Endothelial cell of umbilical vein (primary cell): ENCODE data around the gene ZNF670. TPM values are rescaled to one million over a fixed set of nuclear protein-coding genes. Genes with fewer than 3 reads are reported as not detected.
"Not testable (repeated sequence)": the region's sequence is repeated elsewhere in the genome, so short reads cannot be mapped to it uniquely, and the experiment has no call there.

Experiments used
- Bru-seq: library from RNA; stranded (reverse); fragments of 400-500 nt; gene quantifications from one replicate; lab custom pipeline; 2021; lab: Mats Ljungman, UMichigan
- BruChase-seq, 2 experiments: library from RNA; stranded (reverse); fragments of 400-500 nt; gene quantifications; one replicate each; lab custom pipeline; 2021; lab: Mats Ljungman, UMichigan
- BruUV-seq: library from RNA; stranded (reverse); fragments of 400-500 nt; replicated peaks from 2 replicates; lab custom pipeline; 2021; lab: Mats Ljungman, UMichigan
- CTCF ChIA-PET: fragments of 300-600, 350-600 bp; sonication (Branson Sonifier 250); formaldehyde crosslinking; loops from one replicate; lab custom pipeline; 2021; ENCODE audit warnings: antibody characterized with exemption, inconsistent platforms; lab: Charles Lee
- POLR2A ChIA-PET: fragments of 300-600, 350-600 bp; sonication (Branson Sonifier 250); formaldehyde crosslinking; loops from one replicate; lab custom pipeline; 2021; ENCODE audit warnings: antibody characterized with exemption, inconsistent platforms; lab: Charles Lee
- DNase-seq: peaks from one replicate; pipeline ENCODE4 v3.0.0-alpha.2; 2011; ENCODE audit warnings: low read depth, low spot score
- FAIRE-seq: peaks from 2 replicates; lab custom pipeline; 2011; peaks lifted over from hg19 to GRCh38; lab: Jason Lieb, UNC
- H2AFZ ChIP-seq: 2 replicates; pipeline ENCODE4 v1.6.0; 2012; ENCODE audit warnings: low read depth, low read length, control low read depth, inconsistent platforms
- H3K27ac ChIP-seq: 2 replicates; pipeline ENCODE4 v1.5.1; 2011; ENCODE audit warnings: low read depth, mild to moderate bottlenecking, control low read depth, low read length, moderate library complexity; ENCODE audit not compliant: insufficient read depth
- H3K27me3 ChIP-seq, 2 experiments: 2 replicates each; pipeline versions ENCODE4 v1.6.0 to v1.6.1; 2011; ENCODE audit warnings: low read length in 2 of 2, mixed read lengths in 1 of 2; ENCODE audit not compliant: control insufficient read depth in 2 of 2, insufficient read depth in 2 of 2
- H3K36me3 ChIP-seq, 2 experiments: 2 replicates in 1 of 2; 3 replicates in 1 of 2; pipeline ENCODE4 v1.5.1; 2011; ENCODE audit warnings: low read length in 2 of 2, mild to moderate bottlenecking in 1 of 2, moderate library complexity in 1 of 2; ENCODE audit not compliant: control insufficient read depth in 2 of 2, insufficient read depth in 2 of 2; ENCODE audit errors: extremely low read depth in 1 of 2
- H3K4me1 ChIP-seq: 3 replicates; pipeline ENCODE4 v1.5.1; 2011; ENCODE audit warnings: mild to moderate bottlenecking, low read length; ENCODE audit not compliant: control insufficient read depth, insufficient read depth; ENCODE audit errors: extremely low read depth
- H3K4me2 ChIP-seq: 2 replicates; pipeline ENCODE4 v1.6.1; 2011; ENCODE audit warnings: low read length, control low read depth, mixed read lengths; ENCODE audit not compliant: insufficient read depth
- H3K4me3 ChIP-seq, 3 experiments: fragments of 200-600 bp in 1 of 3; sonication (generic), shearing (Covaris generic) in 1 of 3; replicated peaks in 1 of 3; 2 replicates each; pipeline ENCODE4 v1.5.1; 2011 to 2016; ENCODE audit warnings: control low read depth in 3 of 3, low read length in 3 of 3, mild to moderate bottlenecking in 2 of 3, inconsistent platforms in 1 of 3, low read depth in 1 of 3, moderate library complexity in 1 of 3; ENCODE audit not compliant: insufficient read depth in 1 of 3
- H3K79me2 ChIP-seq: 2 replicates; pipeline ENCODE4 v1.6.0; 2012; ENCODE audit warnings: low read length, inconsistent platforms; ENCODE audit not compliant: control insufficient read depth, insufficient read depth
- H3K9ac ChIP-seq: replicated peaks from 2 replicates; pipeline ENCODE3; 2011; ENCODE audit warnings: low read length, control low read depth; ENCODE audit not compliant: insufficient read depth; ENCODE audit errors: extremely low read depth
- H3K9me1 ChIP-seq: replicated peaks from 3 replicates; pipeline ENCODE4 v1.6.0; 2011; ENCODE audit warnings: mild to moderate bottlenecking, low read length; ENCODE audit not compliant: control insufficient read depth, insufficient read depth; ENCODE audit errors: extremely low read depth
- H3K9me3 ChIP-seq: replicated peaks from 2 replicates; pipeline ENCODE4 v1.5.1; 2012; ENCODE audit warnings: low read length, inconsistent platforms; ENCODE audit not compliant: control insufficient read depth, insufficient read depth
- H4K20me1 ChIP-seq: replicated peaks from 2 replicates; pipeline ENCODE3; 2011; ENCODE audit warnings: mild to moderate bottlenecking, low read length; ENCODE audit not compliant: control insufficient read depth, insufficient read depth; ENCODE audit errors: extremely low read depth
- EZH2 ChIP-seq: IDR thresholded peaks from 2 replicates; pipeline ENCODE4 v1.6.1; 2012; ENCODE audit warnings: borderline replicate concordance, low read depth, mild to moderate bottlenecking, moderate library complexity, low read length, inconsistent platforms; ENCODE audit not compliant: severe bottlenecking
- FOS ChIP-seq: IDR thresholded peaks from 2 replicates; pipeline ENCODE4 v1.6.1; 2011; ENCODE audit warnings: mild to moderate bottlenecking, low read length, moderate library complexity, borderline replicate concordance; ENCODE audit not compliant: insufficient read depth
- GATA2 ChIP-seq: IDR thresholded peaks from 2 replicates; pipeline ENCODE4 v1.7.0; 2011; ENCODE audit warnings: low read depth, mild to moderate bottlenecking, moderate library complexity, mixed read lengths, low read length; ENCODE audit not compliant: insufficient read length, insufficient read depth
- JUN ChIP-seq: IDR thresholded peaks from 2 replicates; pipeline ENCODE4 v1.6.1; 2011; ENCODE audit warnings: borderline replicate concordance, low read depth; ENCODE audit not compliant: insufficient read length, insufficient read depth
- MYC ChIP-seq: IDR thresholded peaks from one replicate; pipeline ENCODE4 v1.6.1; 2011; ENCODE audit warnings: mild to moderate bottlenecking, low read depth, low read length
- POLR2A ChIP-seq: IDR thresholded peaks from 2 replicates; pipeline ENCODE4 v1.6.1; 2012; ENCODE audit warnings: low read depth, mild to moderate bottlenecking, control low read depth, low read length
- POLR2AphosphoS5 ChIP-seq: IDR thresholded peaks from 2 replicates; pipeline ENCODE4 v1.6.1; 2012; ENCODE audit warnings: low read depth, mild to moderate bottlenecking, control low read depth, low read length, moderate library complexity; ENCODE audit not compliant: insufficient read depth
- dilution Hi-C: fragments of 300-500 bp; cut with MboI; formaldehyde crosslinking; loops from one replicate; pipeline ENCODE4 v1.15.0; 2019; ENCODE audit warnings: low sequenced_read_pairs; ENCODE audit not compliant: extremely low pct_ligation_motif_present
- intact Hi-C: fragments of 100-400 bp; cut with micrococcal nuclease; formaldehyde crosslinking; loops from one replicate; pipeline ENCODE4 v1.10.0; 2022
- long read RNA-seq: library from polyadenylated mRNA; stranded (forward); transcript quantifications from one replicate; pipeline ENCODE4 v2.0.0, GENCODE V29; 2021
- polyA minus RNA-seq, 3 experiments: library from RNA; depleted of rRNA, polyadenylated mRNA; stranded (reverse); fragments of >200 nt; gene quantifications; 1 replicate in 1 of 3; 2 replicates in 2 of 3; pipeline ENCODE4 v1.2.3, GENCODE V29; 2011
- polyA plus RNA-seq, 4 experiments: library from polyadenylated mRNA; depleted of rRNA in 3 of 4; stranded (reverse) in 3 of 4; unstranded in 1 of 4; fragments of >200 nt; gene quantifications; 2 replicates each; pipeline versions ENCODE4 v1.2.1 to v1.2.3, GENCODE V29; 2011 to 2012; ENCODE audit warnings: missing spikeins in 1 of 4
- total RNA-seq: library from RNA; stranded (reverse); gene quantifications from 2 replicates; pipeline ENCODE4 v1.2.3, GENCODE V29; 2021
- TF ChIP-seq, protein P1 (sequence below), 2 donors: IDR thresholded peaks; 1 replicate in 1 of 2; 2 replicates in 1 of 2; pipeline ENCODE4 v1.5.1; 2011; ENCODE audit warnings: low read length in 2 of 2, mild to moderate bottlenecking in 2 of 2, moderate library complexity in 2 of 2, control low read depth in 1 of 2, inconsistent platforms in 1 of 2, low read depth in 1 of 2; ENCODE audit not compliant: insufficient read depth in 1 of 2; ENCODE audit errors: extremely low read depth in 1 of 2

Gene ZNF670
- total RNA-seq (5.1 and 5.2 TPM in 2 replicates), polyA plus RNA-seq (0.72 and 1.3 TPM in 2 replicates), polyA minus RNA-seq (1.2 and 2.4 TPM in 2 replicates), Bru-seq, nascent RNA (percentile 77 among the genes with signal in this experiment), BruChase-seq, experiment 1, labeled RNA remaining after a 6-hour chase (percentile 62 among the genes with signal in this experiment), BruChase-seq, experiment 2, labeled RNA remaining after a 2-hour chase (percentile 84 among the genes with signal in this experiment)
- polyA plus RNA-seq (2011; cell fraction: cytosol; rRNA removed): 2.4 and 2.5 TPM in 2 replicates
- 1.9 and 2.2 TPM in 2 replicates for polyA plus RNA-seq (2011; cell fraction: nucleus; rRNA removed)
- 1.9 and 3.8 TPM in 2 replicates for polyA plus RNA-seq (2012)
- 1.5 TPM for polyA minus RNA-seq (2011; cell fraction: cytosol; rRNA and poly(A)+ RNA removed)
- polyA minus RNA-seq (2011; cell fraction: nucleus; rRNA and poly(A)+ RNA removed): 2.5 and 2.7 TPM in 2 replicates
- long read RNA-seq, transcript ZNF670-201 (4 exons, 1,994 nt): major isoform, 16 of 19 reads
- long read RNA-seq, partial matches to known transcripts: 3 of 19 reads
- long read RNA-seq, other reads (novel, unspliced or antisense): 0 of 19 reads

DNA sequence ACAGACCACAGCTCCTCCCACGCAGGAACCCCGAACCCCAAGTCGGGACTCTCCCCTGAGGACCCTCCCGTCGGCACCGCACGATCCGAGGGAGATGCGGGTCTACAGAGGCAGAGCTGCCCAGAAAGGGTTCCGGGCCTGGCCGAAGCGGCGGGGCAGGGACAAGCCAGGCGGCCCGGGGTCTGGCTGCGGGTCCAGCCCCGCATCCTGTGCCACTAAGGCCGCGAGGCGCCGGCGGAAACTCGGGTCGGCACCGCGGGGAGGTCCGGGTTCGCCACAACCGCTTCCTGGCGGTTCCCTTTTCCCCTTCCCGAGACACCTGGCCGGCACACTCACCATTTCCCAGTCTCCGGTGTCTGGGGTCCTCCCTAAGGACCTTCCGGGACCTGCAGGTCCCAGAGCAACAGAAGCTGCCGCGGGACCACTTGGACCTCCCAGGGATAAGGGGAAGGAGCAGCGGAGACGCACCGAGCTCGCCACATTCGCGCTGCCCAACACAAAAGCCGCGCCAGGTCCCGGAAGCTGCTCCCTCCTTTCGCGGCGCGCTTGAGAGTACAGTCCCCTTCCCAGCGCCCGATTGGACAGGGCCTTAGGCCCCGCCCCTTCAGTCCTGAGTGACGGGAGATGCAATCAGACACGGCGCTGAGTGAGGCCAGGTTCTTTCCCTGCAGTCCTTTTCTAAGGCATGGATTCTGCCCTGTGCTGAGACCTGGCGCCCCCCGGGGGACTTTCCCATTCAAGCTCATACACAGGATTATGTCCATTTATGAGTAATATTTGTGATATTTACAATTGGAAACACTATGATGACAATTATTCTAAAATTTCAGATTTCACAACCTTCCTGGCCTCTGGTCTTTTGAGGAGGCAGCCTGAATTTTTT is at the start of gene ZNF670:
ZNF670 (minus strand) TSS at position 554 of the 883 bp plus-strand sequence; CDS start at position 339, 215 bp downstream.
- Histone ChIP-seq H3K27me3 (no peaks in the 10 kb centered on the region), H3K27ac (peak within 1 kb of the TSS; percentile 79), H3K9me1 (no peaks in the 10 kb centered on the region), H3K9ac (peak within 1 kb of the TSS; percentile 83), H3K4me2 (peak within 1 kb of the TSS; percentile 97), H3K4me1 (peaks cover 16% of the 10 kb centered on the region), H3K9me3 (no peaks in the 10 kb centered on the region), H2AFZ (peak within 1 kb of the TSS; percentile 85), H4K20me1 (peaks cover 2% of the 10 kb centered on the region), H3K4me3 (peak within 1 kb of the TSS; percentile 72 to 90 (median 82)), H3K79me2 (peaks cover 33% of the 10 kb centered on the region), H3K36me3 (no peaks in the 10 kb centered on the region)
- dilution Hi-C loops (no loop called here), intact Hi-C loops (loop anchor here (1.0 to 2.0 kb wide), 5 partner anchors 26 to 172 kb away; partner anchors contain the start of genes ZNF669 and ZNF695)
- TF ChIP-seq POLR2AphosphoS5 (peak; percentile 76), MYC (no peak), EZH2 (no peak), JUN (no peak), GATA2 (peak; percentile 73), POLR2A (peak; percentile 79), FOS (peak; percentile 7)
- TF ChIP-seq, protein P1, sequence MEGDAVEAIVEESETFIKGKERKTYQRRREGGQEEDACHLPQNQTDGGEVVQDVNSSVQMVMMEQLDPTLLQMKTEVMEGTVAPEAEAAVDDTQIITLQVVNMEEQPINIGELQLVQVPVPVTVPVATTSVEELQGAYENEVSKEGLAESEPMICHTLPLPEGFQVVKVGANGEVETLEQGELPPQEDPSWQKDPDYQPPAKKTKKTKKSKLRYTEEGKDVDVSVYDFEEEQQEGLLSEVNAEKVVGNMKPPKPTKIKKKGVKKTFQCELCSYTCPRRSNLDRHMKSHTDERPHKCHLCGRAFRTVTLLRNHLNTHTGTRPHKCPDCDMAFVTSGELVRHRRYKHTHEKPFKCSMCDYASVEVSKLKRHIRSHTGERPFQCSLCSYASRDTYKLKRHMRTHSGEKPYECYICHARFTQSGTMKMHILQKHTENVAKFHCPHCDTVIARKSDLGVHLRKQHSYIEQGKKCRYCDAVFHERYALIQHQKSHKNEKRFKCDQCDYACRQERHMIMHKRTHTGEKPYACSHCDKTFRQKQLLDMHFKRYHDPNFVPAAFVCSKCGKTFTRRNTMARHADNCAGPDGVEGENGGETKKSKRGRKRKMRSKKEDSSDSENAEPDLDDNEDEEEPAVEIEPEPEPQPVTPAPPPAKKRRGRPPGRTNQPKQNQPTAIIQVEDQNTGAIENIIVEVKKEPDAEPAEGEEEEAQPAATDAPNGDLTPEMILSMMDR (IDR thresholded peaks at IDR 0.05; ENCODE audit: extremely low read depth in 1 of 2, insufficient read depth in 1 of 2, low read depth in 1 of 2, low read length in 2 of 2): peak in 1 of 2 donors; percentile 7
- ChIA-PET POLR2A (no interaction called here), CTCF (interaction anchor here (1.2 kb wide), 1 partner anchor 171 kb away, joined by 4 read pairs; no protein-coding TSS in a partner anchor)
- BruUV-seq: TSS peak; percentile 50
- peak; percentile 96 for DNase-seq
- FAIRE-seq: peak; percentile 90

DNA sequence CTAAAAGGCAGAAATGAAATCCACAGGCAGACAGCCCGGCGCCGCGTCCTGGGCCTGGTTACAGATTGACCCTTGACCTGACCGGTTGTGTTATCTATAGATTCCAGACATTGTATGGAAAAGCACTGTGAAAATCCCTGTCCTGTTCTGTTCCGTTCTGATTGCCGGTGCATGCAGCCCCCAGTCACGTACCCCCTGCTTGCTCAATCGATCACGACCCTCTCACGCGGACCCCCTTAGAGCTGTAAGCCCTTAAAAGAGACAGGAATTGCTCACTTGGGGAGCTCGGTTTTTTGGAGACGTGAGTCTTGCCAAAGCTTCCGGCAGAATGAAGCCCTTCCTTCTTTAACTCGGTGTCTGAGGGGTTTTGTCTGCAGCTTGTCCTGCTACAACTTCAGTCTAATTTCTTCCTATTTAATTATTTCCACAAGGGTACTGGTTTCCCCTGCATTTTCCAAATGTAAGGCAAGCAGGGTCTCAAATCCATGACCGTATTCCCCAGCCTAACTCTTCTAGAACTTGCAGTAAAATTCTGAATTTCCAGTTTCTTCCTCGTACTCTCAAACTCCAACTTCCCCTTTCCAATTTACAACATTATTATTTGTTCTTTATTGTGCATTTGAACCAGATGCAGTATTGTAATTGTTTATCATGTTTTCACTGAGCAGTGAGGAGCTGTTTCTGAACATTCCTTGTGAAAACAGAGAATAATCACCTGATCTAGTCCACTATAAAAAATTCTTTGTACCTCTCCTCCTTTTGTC is 49.1 kb upstream of the ZNF670 start:
- H3K36me3 ChIP-seq, H2AFZ ChIP-seq, dilution Hi-C loops, CTCF ChIA-PET, H3K27ac ChIP-seq, H3K27me3 ChIP-seq, POLR2A ChIA-PET, H3K9ac ChIP-seq, H4K20me1 ChIP-seq, H3K4me1 ChIP-seq, H3K9me3 ChIP-seq, H3K79me2 ChIP-seq, H3K9me1 ChIP-seq: not testable (repeated sequence)
- intact Hi-C loops: loop anchor here (2.0 kb wide), 1 partner anchor 41 kb away; no protein-coding TSS in a partner anchor
- peak overlapping the region in 2 of 3 experiments; percentile 23 to 50 for H3K4me3 ChIP-seq
- TSS peak; percentile 63 for BruUV-seq
- FAIRE-seq (peak; percentile 50), DNase-seq (peak; percentile 14)
- H3K4me2 ChIP-seq: peak overlapping the region; percentile 30
